Measurements from ENCODE around the gene AP3S1. TPM values are rescaled to one million over a fixed set of nuclear protein-coding genes. Genes with fewer than 3 reads are reported as not detected.
A peak's percentile ranks its signal among the peaks of the same experiment; 100 is the strongest.
"Not testable (repeated sequence)": the region's sequence is repeated elsewhere in the genome, so short reads cannot be mapped to it uniquely, and the experiment has no call there.

AP3S1 gene
- 220 TPM for total RNA-seq

DNA sequence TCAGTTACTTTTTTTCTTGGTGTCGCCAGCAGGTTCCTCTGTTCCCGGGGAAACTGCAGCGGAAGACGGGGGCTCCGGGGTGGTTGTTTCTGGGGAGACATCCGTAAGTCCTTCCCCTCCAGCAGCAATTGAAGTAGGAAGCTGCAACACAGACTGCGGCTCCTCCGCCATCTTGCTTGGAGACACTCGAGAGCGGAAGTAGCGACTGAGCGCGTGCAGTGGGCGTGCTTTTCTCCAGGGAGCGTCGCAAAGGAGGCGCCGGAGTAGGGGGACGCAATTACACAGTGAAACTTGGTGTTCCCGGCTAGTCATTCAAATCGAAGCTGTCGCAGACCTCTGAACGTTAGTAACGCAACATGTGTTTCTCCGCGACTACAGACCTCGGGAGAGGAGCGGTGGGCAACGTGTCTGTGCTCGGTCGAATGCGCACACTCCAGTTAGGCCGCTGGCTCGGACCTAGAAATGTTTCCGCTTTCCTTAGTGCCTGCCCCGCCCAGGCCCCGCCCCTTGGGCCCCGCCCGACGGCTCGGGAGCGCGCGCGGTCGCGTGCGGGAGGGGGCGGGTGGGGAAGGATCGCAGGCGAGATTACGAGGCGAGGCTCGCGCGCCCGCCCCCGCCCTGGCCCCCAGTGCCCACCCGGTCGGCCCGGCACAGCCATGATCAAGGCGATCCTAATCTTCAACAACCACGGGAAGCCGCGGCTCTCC is at the start of gene AP3S1, which contains the start of gene ATG12:
Gene AP3S1 (plus strand): TSS at position 554 of the 707 bp plus-strand sequence. CDS start 103 bp downstream, at position 657.
Gene ATG12 (minus strand): TSS at position 184 of the 707 bp plus-strand sequence. CDS start 13 bp downstream, at position 171.
- peak; percentile 93 for DNase-seq

DNA sequence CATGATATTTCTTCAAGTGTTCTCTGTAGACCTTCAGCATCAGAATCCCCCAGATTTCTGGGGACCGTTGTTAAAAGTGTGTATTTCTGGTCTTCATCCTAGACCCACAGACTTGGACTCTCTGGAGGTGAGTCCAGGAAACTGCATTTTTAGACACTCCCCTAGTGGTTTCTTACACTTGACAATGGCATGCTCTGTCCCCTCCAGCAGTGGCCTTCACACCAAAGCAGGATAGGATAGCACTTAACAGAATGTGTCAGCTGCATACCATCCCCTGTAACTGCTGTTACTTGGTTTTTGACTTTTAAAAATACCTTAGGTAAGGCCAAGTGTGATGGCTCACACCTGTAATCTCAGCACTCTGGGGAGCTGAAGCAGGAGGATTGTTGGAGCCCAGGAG is 46.0 kb upstream of the AP3S1 start:
- DNase-seq, result no peak

DNA sequence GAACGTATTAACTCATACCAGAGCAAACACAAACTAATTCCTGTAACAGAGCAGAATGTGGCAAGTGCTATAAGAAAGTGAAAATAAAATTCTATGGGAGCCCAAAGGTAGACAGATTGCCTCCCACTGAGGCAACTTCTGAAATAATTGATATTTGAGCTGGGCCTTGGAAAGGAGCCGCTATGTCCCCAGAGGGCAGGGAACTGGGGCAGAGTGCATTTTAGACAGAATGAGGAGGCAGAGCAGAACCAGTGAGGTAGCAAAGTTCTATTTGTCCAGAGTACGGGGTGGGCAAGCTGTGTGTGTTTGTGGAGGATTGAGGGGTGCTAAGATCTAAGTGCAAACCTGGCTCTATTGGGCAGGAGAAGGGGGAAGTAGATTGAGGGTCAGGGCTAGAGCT is 45.1 kb upstream of the AP3S1 start:
- DNase-seq, result no peak

DNA sequence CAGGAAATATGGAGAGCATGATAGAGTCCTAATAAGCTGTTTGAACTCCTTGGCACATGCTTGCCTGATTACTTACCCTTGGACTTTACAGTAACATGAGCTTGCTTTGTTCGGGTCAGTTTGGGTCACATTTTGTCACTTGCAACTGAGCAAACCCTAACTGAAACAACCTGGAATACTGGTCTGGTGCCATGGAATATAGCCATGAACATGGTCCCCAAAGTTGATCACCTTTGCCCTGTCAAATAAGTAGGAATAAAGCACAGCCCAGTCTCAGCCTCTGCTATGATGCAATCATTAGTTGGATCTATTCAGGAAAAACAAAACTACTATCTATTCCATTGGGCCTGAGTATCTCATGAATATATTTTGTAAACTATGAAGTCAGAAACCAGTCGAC is 43.5 kb upstream of the AP3S1 start:
- DNase-seq, result no peak

DNA sequence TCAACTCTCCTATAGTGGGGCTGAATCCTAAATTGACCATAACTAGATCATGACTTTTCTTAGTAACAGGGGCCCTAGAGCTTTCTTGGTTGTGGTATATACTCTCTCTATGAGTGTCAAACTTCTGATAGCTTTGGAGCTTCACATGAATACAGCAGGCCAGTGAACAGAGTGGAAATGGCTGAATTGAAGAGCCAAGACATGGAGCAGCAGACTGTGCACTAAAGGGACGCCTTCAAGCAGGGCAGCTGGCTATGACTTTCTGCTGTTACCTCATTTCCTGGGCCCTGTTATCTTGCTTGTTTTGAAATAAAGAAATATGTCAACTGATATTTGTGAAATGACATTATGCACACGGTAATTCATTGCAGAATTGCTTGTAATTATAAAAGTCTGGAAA is 41.6 kb upstream of the AP3S1 start:
- DNase-seq, result no peak

DNA sequence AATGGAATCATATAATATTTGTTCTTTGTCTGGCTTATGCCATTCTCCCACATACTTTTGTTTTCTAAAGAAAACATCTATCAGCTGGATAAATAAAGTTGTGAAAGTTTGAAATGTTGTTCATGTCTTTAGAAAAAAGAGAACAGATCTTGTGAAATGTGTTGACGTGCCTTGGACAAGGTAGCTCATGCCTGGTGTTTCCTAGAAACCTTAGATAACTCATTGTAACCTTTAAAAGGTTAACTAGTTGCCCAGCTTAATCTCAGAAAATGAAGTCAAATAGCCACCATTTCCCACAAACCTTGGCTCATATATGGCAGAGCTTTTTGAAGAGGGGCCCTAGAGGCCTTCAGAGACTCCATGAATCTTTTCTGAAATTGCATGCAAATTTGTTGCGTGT is 40.6 kb upstream of the AP3S1 start:
- no peak for DNase-seq

DNA sequence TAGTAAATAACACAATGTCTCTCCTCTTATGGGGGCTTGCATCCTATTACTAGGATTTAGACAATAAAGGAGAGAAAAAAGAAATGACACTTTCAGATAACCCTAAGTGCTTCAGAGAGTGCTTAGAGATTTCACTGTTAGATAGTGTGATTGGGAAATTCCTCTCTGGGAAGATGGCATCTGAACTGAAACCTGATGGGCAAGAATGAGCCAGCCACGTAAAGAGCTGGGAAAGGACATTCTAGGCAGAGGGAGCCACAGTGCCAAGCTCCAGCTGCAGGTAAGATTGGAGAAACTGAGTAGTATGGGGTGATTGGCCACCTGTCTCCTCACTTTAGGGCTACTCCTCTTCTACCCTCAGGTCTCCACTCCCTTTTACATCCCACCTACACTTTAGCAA is 39.8 kb upstream of the AP3S1 start:
- DNase-seq, result no peak

DNA sequence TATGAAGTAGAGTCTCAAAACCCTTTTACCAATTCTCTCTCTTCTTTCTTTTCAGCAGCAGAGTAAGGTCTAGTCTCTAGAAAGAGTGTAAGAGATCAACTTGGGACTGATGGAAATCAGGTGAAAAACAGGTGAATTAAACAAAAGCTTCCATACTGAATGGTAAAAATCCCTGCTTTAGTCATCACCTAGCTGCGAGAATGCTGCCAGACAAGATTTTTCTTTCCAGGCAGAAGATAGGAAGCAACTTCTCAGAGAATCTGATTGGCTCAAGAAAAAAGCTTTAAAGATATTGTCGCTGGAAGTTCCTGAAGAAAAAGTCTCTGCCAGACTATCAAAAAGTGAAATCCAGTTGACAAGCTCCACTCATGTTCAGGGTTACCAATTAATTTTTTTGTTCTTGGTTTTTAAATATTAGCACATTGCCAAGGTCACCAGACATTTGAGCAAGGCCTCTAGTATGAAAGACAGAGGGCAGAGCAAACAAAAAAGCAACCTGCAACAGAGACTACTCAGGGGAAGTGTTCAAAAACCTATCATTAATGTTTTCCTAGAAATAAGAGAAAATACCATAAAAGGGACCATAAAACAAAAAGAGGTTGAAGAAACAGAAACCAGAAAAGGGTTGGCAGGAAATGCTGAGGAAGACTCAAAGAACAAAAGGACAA is 34.6 kb upstream of the AP3S1 start:
- DNase-seq, result no peak

DNA sequence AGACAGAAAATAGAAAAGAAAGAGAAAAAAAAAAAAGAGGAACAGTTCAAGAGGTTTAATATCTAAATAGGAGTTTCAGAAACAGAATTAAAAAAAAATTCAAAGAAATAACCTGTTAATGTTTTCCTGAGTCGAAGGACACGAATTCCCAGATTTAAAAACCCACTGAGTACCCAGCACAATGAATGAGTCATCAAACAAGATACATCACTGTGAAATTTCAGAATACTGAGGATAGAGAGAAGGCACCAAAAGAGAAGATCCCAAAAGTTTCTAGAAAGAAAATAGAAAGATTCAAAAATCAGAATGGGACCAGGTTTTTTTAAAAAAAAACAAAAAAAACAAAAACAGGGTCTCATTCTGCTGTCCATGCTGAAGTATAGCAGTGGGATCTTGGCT is 34.1 kb upstream of the AP3S1 start:
- DNase-seq, result no peak

DNA sequence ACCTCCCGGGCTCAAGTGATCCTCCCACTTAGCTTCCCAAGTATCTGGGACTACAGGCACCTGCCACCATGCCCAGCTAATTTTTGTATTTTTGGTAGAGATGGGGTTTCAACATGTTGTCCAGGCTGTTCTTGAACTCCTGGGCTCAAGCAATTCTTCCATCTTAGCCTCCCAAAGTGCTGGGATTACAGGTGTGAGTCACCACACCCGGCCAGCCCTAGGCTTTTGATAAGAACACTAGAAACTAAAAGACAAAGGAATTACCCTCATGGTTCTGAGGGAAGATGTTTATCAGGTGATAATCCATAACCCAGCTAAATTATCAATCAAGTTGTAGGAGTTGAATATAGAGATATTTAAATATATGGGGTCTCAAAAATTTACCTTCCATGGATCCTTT is 33.7 kb upstream of the AP3S1 start:
- DNase-seq, result not testable (repeated sequence)

DNA sequence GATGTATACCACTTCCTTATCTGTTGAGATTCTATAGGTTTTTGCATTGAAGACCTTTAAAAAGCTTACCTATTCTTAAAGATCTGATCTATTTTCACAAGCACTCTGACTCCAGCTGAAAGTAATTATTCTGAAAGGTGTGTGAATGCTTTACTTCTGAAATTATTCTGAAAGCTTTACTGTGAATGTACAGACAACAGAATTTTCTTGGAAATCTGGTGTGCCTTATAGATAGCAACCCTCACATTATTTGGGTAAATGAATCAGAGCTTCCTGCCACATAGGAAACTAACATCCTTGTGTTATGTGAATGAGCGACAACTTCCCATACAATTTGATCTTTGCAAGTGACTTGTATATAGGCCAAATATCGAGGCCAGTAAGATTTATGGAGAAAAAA is 31.8 kb upstream of the AP3S1 start:
- no peak for DNase-seq

DNA sequence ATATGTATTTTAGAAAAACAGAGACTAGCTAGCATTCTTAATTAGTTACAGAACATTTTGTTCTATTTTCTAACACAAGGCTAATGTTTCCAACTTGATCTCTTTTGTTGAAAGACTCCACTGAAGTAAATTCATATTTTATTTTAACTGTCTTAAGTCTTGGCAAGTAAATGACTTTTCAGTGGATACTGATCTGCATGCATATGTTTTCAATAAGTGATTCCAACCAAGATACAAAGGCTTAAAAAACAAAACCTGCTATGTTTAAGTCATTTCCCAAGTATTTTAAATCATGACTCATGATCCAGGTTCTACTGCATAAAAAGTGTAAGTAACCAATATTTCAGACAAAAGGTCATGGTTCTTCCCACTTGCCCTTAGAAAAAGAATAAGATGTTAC is 31.0 kb upstream of the AP3S1 start:
- no peak for DNase-seq

DNA sequence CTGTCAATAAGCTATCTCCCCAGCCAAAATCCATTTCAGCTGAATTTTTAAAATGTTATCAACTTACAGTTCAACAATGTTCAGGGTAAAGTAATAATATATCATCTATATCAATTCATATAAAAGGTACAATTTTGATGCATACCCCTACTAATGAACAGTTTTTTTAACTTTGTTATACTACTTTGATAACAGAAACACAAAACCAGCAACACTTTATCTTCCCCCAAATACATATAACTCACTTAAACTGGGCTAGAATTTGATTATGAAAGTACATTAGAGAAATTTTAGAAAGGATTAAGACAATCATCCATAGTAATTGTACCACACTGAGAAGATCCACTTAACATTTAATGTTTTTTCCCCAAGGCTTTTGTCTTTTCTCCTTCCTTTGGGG is 30.3 kb upstream of the AP3S1 start:
- DNase-seq, result no peak

DNA sequence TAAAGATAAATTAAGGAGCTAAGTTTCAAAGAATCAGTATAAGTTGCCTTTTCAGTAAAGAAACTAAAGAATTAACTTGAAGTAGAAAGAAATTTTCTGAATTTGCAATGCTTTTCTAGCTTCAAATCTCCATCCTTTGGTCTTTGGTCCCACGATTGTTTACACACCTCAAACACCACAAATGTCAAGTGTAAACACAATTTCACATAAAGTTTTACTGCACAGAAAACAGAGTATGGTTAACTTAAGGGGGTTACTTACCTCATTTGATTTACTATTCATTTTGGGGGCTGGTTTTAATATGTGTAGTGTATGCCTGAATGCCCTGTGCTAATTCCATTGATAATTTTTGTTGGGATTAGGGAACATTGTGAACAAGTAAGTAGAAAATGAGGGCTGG is 29.4 kb upstream of the AP3S1 start:
- DNase-seq, result no peak

DNA sequence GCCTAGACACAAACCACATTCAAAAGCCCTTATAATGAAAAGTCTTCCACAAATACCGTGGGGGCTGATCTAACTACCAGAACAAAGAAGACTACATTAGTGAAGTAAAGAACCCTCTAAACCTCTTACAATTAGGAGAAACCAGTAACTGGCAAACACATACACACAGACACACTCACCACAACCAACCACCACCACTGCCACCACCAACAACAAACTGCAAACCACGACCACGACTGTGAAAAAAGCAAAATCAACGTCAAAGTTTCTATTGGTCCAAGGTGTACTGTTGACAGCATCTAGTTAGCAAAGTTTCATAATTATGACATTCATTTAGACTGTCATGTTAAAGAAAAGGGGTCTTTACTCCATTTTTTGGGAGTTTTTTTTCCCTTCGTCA is 28.0 kb upstream of the AP3S1 start:
- no peak for DNase-seq

DNA sequence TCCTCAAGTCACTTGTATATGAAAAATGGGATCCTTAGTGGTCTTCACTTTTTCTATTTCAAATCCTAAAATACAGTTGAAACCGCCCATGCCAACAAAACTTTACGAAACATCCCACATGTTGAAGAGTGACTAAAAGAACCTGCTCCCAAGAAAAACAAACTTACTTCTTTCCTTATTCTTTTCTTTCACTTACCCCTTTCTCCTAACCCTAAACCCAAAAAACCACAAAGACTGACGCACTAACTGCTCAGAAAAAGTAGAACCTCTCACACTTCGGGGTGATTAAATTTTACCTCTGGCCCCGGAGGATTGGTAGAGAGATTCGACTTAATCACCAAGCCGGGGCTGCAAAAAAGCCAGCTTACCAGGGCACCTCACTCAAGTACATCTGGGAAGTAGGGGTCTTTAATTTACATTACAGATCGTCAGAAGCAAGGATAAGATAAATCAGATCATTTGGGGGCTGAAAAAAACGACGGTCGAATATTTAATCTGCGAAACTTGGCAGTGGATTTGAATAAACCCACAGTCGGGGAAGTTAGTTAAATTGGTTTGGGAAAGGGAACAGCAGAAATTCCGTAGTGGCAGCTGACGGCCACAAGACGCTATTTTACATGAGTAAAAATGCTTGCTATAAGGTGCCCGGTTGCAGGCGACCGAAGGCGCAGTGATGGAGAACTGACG is 26.6 kb upstream of the AP3S1 start:
- DNase-seq, result no peak

DNA sequence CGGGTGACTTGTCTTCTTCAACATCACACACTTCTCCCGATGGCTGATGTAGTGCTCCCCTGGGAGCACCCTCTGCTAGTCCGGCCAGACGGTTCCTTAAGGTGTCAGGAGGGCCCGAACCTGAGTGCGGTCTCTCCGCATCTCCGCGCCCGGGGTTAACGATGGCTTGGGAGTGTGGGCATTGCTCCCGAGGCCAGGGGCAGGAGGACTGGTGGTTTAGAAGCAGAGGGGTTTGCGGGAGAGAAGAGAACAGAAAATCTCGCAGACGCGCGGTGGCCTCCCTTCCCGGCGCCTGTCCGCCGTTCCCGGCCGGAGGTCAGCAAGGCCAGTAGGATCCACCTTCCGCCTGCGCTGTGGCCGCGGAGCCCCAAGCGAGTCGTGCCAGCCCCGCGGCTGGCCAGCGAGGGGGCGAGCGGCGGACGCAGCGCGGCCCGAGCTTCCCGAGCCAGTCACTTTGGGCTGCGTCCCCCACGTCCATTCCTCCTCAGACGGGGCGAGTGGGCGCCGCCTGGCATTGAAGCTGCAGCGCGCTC is 26.0 kb upstream of the AP3S1 start:
- DNase-seq, result no peak

DNA sequence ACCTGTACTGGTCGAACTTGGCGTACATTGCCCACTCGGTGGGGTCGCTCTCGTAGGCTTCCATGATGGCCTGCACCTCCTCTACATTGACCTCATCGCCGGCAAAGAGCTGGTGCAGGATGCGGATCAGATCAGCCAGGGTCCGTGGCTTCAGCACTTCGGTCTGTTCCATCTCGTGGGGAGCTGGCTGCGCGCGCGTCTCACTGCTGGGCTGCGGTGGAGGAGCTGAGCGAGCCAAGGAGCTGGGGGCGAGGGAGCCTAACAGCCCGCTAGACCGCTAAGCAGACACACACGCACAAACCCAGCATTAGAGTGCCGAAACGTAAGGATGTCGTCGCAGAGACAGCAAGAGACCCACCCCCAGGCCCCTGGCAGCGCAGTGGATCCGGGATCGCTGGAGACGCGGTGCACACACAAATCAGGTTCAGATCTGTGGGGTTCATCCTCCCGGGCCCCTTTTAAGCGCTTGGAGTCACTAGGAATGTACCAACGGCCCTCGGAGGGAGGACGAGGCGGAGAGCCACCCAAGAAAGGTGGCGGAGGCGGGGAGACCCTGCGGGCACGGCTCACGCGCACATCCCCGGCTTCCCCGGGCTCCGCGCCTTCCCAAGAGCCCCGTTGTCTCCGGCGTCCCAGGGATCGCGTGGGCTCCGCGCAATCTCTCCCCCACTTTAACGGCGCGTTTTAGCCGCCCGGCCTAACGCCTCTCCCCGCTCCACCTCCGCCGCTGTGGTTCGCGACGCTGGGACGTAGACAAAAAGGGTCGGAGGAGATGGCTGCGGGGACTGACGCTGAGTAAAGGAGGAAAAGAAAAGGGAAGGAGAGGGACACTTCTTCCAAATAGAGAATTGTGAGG is 25.3 kb upstream of the AP3S1 start, which contains the start of gene CDO1:
Gene CDO1 (minus strand): TSS at position 434 of the 856 bp plus-strand sequence. CDS start 262 bp downstream, at position 172.
- peak; percentile 84 for DNase-seq

DNA sequence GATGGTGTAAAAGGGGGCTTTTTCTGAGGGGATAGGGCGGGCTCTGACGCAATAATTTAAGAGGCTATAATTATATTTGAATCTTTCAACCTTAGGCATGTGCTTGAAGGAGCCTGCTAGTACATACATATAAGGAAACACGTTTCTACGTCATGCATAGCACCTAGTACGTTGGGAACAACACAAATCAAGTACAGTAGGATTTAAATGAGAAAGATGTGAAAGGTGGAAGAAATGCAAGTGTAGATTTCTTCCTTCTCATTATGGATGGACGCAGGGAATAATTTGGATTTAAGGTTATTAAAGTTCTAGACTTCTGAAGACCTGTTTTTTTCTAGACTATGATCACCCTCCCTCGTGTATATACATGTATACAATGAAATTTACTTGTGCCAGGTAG is 24.3 kb upstream of the AP3S1 start:
- DNase-seq, result no peak

DNA sequence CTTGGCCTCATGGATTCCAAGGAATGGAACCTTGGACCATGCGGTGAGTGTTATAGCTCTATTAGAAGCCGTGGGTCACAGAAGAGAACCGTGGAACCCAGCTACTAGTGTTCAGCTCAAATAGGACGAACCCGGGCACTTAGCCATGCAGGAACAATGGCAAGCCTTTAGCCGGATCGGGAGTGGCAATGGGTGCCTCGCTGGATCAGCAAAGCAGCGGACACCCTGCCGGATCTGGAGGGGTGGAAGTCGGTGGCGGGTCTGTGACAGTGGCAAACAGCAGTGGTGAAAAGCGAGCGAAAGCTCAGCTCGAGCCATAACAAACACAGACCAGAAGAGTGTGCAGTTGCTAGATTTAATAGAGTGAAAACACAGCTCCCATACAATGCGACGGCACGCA is 22.9 kb upstream of the AP3S1 start:
- no peak for DNase-seq

DNA sequence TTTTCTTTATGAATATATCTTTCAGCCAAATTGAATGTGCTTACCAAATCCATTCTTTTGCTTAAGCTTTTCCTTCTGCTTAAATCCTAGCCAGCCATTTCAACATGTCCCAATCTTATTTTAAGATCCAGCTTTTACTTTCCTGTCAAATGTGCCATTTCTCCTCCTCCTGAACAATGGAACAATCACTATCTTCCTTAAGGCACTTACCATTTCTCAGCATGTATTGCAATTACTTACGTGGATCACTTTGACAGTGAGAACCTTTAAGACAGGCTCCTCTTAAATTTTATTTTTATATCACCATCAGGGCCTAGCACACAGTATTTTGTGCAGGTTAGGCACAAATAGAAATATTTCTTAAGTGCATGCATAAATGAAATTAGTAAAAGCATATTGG is 20.9 kb upstream of the AP3S1 start:
- no peak for DNase-seq

DNA sequence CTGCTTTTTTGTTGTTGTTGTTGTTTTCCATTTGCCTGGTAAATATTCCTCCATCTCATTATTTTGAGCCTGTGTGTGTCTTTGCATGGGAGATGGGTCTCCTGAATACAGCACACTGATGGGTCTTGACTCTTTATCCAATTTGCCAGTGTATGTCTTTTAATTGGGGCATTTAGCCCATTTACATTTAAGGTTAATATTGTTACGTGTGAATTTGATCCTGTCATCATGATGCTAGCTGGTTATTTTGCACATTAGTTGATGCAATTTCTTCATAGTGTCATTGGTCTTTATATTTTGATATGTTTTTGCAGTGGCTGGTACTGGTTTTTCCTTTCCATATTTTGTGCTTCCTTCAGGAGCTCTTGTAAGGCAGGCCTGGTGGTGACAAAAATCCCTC is 16.8 kb upstream of the AP3S1 start:
- not testable (repeated sequence) for DNase-seq

Data from occipital lobe (tissue), 2 donors.